ENCODE measurements around the gene CYP4F12.

CYP4F12 gene

DNA sequence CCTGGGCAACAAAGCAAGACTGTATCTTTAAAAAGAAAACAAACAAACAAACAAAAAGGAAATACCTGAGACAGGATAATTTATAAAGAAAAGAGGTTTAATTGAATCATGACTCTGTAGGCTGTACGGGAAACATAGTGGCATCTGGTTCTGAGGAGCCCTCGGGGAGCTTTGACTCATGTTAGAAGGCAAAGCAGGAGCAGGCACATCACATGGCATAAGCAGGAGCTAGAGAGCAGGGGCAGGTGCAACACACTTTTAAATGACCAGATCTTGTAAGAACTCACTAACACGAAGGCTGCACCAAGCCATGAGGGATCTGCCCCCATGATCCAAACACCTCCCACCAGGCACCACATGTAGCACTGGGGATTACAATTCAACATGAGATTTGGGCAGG, 41.8 kb downstream of the CYP4F12 start:
- no peak for DNase-seq (ENCODE audit: low read depth)

GRCh38 chr19:15715642-15716041, 42.8 kb downstream of the CYP4F12 start:
- DNase-seq (ENCODE audit: low read depth) = no peak

GRCh38 chr19:15717809-15718208, 44.9 kb downstream of the CYP4F12 start:
- DNase-seq (ENCODE audit: low read depth) = no peak

GRCh38 chr19:15721268-15721667, 48.4 kb downstream of the CYP4F12 start:
- no peak for DNase-seq (ENCODE audit: low read depth)

- DNase-seq (ENCODE audit: low read depth) = no peak
Measured at GRCh38 chr19:15722956-15723355, 50.1 kb downstream of the CYP4F12 start.

- DNase-seq (ENCODE audit: low read depth) = no peak
Measured at GRCh38 chr19:15727724-15728123, 54.8 kb downstream of the CYP4F12 start, which contains the start of gene OR10H2. Gene OR10H2, plus strand, starts transcription at chr19:15728024. Its CDS starts 20 bp downstream, at chr19:15728044.

DNA sequence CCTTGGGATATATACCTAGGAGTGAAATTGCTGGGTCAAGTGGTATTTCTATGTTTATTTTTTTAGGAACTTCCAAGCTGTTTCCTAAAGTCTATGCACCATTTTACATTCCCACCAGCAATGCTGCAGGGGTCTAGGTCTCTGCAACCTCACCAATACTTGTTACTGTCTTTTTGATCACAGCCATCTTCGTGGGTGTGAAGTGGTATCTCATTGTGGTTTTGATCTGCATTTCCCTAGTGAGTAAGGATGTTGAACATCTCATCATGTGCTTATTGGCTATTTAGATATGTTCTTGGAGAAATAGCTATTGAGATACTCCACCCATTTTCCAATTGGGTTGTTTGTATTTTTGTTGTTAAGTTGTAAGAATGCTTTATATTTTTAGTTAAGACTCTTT, 57.7 kb downstream of the CYP4F12 start:
- DNase-seq (ENCODE audit: low read depth) = no peak

DNA sequence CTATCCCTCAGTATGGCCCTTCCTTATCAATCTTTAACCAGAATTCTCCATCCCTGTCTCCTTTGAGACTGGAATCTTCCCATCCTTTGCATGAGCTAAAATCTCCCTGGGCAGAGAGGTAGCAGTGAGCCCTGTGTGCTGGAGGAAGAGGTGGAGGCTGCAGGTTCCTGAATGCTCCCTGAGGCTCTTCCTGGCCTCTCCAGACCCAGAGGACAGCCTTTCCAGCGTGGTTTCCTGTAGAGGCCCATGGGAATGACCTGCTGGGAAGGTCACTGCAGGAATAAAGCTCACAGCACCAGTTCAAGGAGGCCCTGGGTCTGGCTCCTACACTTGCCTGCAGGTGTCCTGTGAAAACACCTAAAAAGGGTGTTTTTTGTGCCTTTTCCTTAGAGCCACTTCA, 59.5 kb downstream of the CYP4F12 start:
- no peak for DNase-seq (ENCODE audit: low read depth)

GRCh38 chr19:15733895-15734294, 61.0 kb downstream of the CYP4F12 start:
- no peak for DNase-seq (ENCODE audit: low read depth)

- no peak for DNase-seq (ENCODE audit: low read depth)
Measured at GRCh38 chr19:15737722-15738121, 64.8 kb downstream of the CYP4F12 start, which contains the start of gene OR10H3. Gene OR10H3, plus strand, starts transcription at chr19:15737985. Its CDS starts 3,408 bp downstream, at chr19:15741393.

DNA sequence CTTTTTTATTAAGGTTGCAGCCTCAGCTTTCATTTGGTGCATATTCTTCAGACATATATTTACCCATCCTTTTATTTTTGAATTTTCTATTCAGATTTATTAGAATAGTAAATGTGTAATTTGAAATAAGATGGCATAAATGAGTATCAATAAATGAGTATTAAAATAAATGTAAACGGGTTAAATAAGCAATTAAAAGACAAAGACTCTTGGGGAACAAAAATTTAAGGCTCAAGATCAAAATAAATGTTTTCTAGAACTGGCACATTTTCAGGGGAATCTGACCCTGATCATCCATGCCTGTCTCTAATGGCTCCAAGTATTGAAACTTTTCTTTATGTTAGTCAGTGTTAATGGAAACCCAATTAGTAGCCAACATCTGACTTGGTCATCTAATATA, 67.9 kb downstream of the CYP4F12 start:
- no peak for DNase-seq (ENCODE audit: low read depth)
